ENCODE results near the gene OSMR. TPM values are rescaled to one million over a fixed set of nuclear protein-coding genes. Genes with fewer than 3 reads are reported as not detected.

OSMR gene
- total and polyA plus RNA-seq, 2 of the 13 experiments (the other 11 are each of a cell fraction or from before 2014, with no cell fraction given): 21.3 to 86.5 TPM

- Histone ChIP-seq H2AFZ (ENCODE audit: low read length) (no peak overlapping the region), H3K9ac (ENCODE audit: insufficient read depth, low read depth, low read length) (no peak overlapping the region), H3K79me2 (ENCODE audit: insufficient read depth, low read length) (no peaks in the 10 kb centered on the region), H3K4me1 (ENCODE audit: insufficient read depth, low read length) (no peaks in the 10 kb centered on the region), H3K4me2 (ENCODE audit: low read depth, low read length) (no peak overlapping the region), H3K4me3 (replicated peaks in 1 of 3; ENCODE audit: insufficient read depth in 1 of 3, low read depth in 2 of 3, low read length in 3 of 3) (no peak overlapping the region), H3K9me3 (ENCODE audit: low read length) (peaks cover 7% of the 10 kb centered on the region), H3K27ac (ENCODE audit: extremely low read length, insufficient read depth, low read length) (no peak overlapping the region), H4K20me1 (ENCODE audit: insufficient read depth, low read length) (no peaks in the 10 kb centered on the region; the same call in 1 of the 2 replicates), H3K36me3 (replicated peaks in 1 of 2; ENCODE audit: control insufficient read depth in 1 of 2, insufficient read depth in 2 of 2, low read length in 2 of 2) (peaks cover 4 to 7% of the 10 kb centered on the region in 2 experiments; a peak in 1 of 5 replicates), H3K27me3 (ENCODE audit: control insufficient read depth in 1 of 2, insufficient read depth in 2 of 2, low read length in 2 of 2) (no peaks in the 10 kb centered on the region)
- intact Hi-C loops (cut with micrococcal nuclease; ENCODE audit: unreplicated experiment): no loop called here
- FAIRE-seq (no peak), DNase-seq (ENCODE audit: low spot score) (no peak), ATAC-seq (0 out of 3 replicates have a peak, but pooled peaks have one; percentile 29)
- TF ChIP-seq RBM22 (optimal IDR thresholded peaks at IDR 0.05; ENCODE audit: low read length) (peak; percentile 58), ZNF354B (CRISPR knock-in tag; IDR thresholded peaks at IDR 0.05) (no peak)
- no TSS peak for BruUV-seq (replicated peaks)
- POLR2A ChIA-PET: no interaction called here
- CTCF ChIA-PET (ENCODE audit: low intra/inter-chr PET ratio, low total read pairs): no interaction called here
- in situ Hi-C loops (cut with HindIII; ENCODE audit: extremely low pct_ligation_motif_present, low pct_unique_long_range_greater_than_20kb): no loop called here
- WGBS (ENCODE audit: low lambda C conversion rate): 94% methylated on average over 3 of the region's 3 CpGs
Measured at GRCh38 chr5:38892363-38892762, 46.6 kb downstream of the OSMR start.

DNA sequence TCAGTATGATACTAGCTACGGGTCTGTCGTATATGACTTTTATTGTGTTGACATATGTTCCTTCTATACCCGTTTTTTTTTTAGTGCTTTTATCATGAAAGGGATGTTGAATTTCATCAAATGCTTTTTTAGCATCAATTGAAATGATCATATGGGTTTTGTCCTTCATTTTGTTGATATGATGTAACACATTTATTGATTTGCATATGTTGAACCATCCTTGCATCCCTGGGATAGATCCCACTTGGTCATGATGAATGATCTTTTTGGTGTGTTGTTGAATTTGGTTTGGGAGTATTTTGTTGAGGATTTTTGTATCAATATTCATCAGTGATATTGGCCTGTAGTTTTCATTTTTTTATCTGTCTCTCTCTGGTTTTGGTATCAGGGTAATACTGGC, 50.9 kb downstream of the OSMR start:
- TF ChIP-seq ZBTB46 (CRISPR knock-in tag; IDR thresholded peaks at IDR 0.05; ENCODE audit: borderline replicate concordance) (no peak), ZNF33A (CRISPR knock-in tag; IDR thresholded peaks at IDR 0.05; ENCODE audit: borderline replicate concordance) (no peak), ZNF569 (CRISPR knock-in tag; IDR thresholded peaks at IDR 0.05; ENCODE audit: borderline replicate concordance) (no peak), NBN (conservative IDR thresholded peaks at IDR 0.05) (no peak), BRD4 (CRISPR knock-in tag; IDR thresholded peaks at IDR 0.05) (no peak), FUBP1 (CRISPR knock-in tag; IDR thresholded peaks at IDR 0.05; ENCODE audit: borderline replicate concordance) (no peak), TGIF2 (CRISPR knock-in tag; IDR thresholded peaks at IDR 0.05) (no peak), ZNF777 (CRISPR knock-in tag; IDR thresholded peaks at IDR 0.05) (no peak)
- TF ChIP-seq, protein P1, sequence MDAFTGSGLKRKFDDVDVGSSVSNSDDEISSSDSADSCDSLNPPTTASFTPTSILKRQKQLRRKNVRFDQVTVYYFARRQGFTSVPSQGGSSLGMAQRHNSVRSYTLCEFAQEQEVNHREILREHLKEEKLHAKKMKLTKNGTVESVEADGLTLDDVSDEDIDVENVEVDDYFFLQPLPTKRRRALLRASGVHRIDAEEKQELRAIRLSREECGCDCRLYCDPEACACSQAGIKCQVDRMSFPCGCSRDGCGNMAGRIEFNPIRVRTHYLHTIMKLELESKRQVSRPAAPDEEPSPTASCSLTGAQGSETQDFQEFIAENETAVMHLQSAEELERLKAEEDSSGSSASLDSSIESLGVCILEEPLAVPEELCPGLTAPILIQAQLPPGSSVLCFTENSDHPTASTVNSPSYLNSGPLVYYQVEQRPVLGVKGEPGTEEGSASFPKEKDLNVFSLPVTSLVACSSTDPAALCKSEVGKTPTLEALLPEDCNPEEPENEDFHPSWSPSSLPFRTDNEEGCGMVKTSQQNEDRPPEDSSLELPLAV (CRISPR knock-in tag; conservative IDR thresholded peaks at IDR 0.05; ENCODE audit: low read depth): no peak
- no peaks in the 10 kb centered on the region for H3K4me1 ChIP-seq (ENCODE audit: insufficient read depth, low read length)
- in situ Hi-C loops (cut with HindIII; ENCODE audit: extremely low pct_ligation_motif_present, low pct_unique_long_range_greater_than_20kb) (no loop called here), intact Hi-C loops (cut with micrococcal nuclease; ENCODE audit: unreplicated experiment) (no loop called here)
- no peak overlapping the region for H2AFZ ChIP-seq (ENCODE audit: low read length)
- DNase-seq (ENCODE audit: low spot score) (no peak), FAIRE-seq (no peak), ATAC-seq (no peak)
- ChIA-PET CTCF (ENCODE audit: low intra/inter-chr PET ratio, low total read pairs) (no interaction called here), POLR2A (no interaction called here)
- no peak overlapping the region for H3K4me3 ChIP-seq (replicated peaks in 1 of 3; ENCODE audit: insufficient read depth in 1 of 3, low read depth in 2 of 3, low read length in 3 of 3)
- H3K4me2 ChIP-seq (ENCODE audit: low read depth, low read length): no peak overlapping the region
- H3K27me3 ChIP-seq (ENCODE audit: control insufficient read depth in 1 of 2, insufficient read depth in 2 of 2, low read length in 2 of 2): no peaks in the 10 kb centered on the region; a peak in 1 of 5 replicates
- peaks cover 4 to 9% of the 10 kb centered on the region in 2 experiments; a peak in 2 of 5 replicates for H3K36me3 ChIP-seq (replicated peaks in 1 of 2; ENCODE audit: control insufficient read depth in 1 of 2, insufficient read depth in 2 of 2, low read length in 2 of 2)
- no TSS peak for BruUV-seq (replicated peaks)
- H4K20me1 ChIP-seq (ENCODE audit: insufficient read depth, low read length): no peaks in the 10 kb centered on the region; the same call in 1 of the 2 replicates
- no peaks in the 10 kb centered on the region for H3K79me2 ChIP-seq (ENCODE audit: insufficient read depth, low read length)
- no peak overlapping the region for H3K27ac ChIP-seq (ENCODE audit: extremely low read length, insufficient read depth, low read length)
- H3K9me3 ChIP-seq (ENCODE audit: low read length): peaks cover 7% of the 10 kb centered on the region
- WGBS (ENCODE audit: low lambda C conversion rate): 91% methylated on average over 3 of the region's 3 CpGs
- H3K9ac ChIP-seq (ENCODE audit: insufficient read depth, low read depth, low read length): no peak overlapping the region
